GM12872 (cell line): Measurements from ENCODE around the gene TDRD10.

ENCODE experiments used
- CTCF ChIP-seq: IDR thresholded peaks from 3 replicates; pipeline ENCODE4 v1.5.1; 2011; ENCODE audit warnings: low read depth, mild to moderate bottlenecking, low read length, moderate library complexity; ENCODE audit not compliant: insufficient read depth

TDRD10 gene

GRCh38 chr1:154502066-154502743 is at the start of gene TDRD10, which contains the start of gene SHE:
Gene TDRD10 (plus strand): TSS chr1:154502219. CDS start chr1:154506904, 4,685 bp downstream.
Gene SHE (minus strand): TSS chr1:154502412. CDS start chr1:154502026, 386 bp downstream.
- no peak for TF ChIP-seq CTCF

GRCh38 chr1:154453161-154453560 is 48.9 kb upstream of the TDRD10 start:
- no peak for TF ChIP-seq CTCF

GRCh38 chr1:154453574-154454352 is 48.3 kb upstream of the TDRD10 start:
- no peak for TF ChIP-seq CTCF

- TF ChIP-seq CTCF: no peak
Measured at GRCh38 chr1:154454386-154455120, 47.5 kb upstream of the TDRD10 start.

- TF ChIP-seq CTCF: no peak
Measured at GRCh38 chr1:154456631-154457030, 45.4 kb upstream of the TDRD10 start.

- no peak for TF ChIP-seq CTCF
Measured at GRCh38 chr1:154459080-154459479, 42.9 kb upstream of the TDRD10 start.

GRCh38 chr1:154460695-154461260 is 41.2 kb upstream of the TDRD10 start:
- TF ChIP-seq CTCF: no peak
